Measurements from ENCODE around the gene CELF5.
A peak's percentile ranks its signal among the peaks of the same experiment; 100 is the strongest.

DNA sequence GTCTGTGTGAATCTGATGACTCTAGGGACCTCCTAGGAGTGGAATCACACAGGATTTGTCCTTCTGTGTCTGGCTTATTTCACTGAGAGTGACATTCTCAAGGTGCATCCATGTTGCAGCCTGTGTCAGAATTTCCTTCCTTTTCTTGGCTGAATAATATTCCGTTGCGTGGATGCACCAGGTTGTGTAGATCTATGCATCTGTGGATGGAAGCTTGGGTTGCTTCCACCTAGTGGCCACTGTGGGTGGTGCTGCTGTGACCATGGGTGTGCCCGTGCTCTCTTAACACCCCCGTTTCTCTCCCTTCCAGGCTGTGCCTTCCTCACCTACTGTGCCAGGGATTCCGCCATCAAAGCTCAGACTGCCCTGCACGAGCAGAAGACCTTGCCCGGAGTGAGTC is 26.2 kb downstream of the CELF5 start:
- TF ChIP-seq TARDBP (IDR thresholded peaks at IDR 0.05; ENCODE audit: borderline replicate concordance): no peak
- peak; percentile 47; the same call in 1 of the 2 replicates for TF ChIP-seq SMC3 (IDR thresholded peaks at IDR 0.05; ENCODE audit: borderline replicate concordance, low read length)
- TF ChIP-seq POLR2A (IDR thresholded peaks at IDR 0.05; ENCODE audit: low read depth, low read length): no peak
